Stomach (tissue), 4 donors: ENCODE data around the gene RPL37A.

Experiments used
- CTCF ChIP-seq, 7 experiments: fragments of 450-650 bp in 4 of 7; fragments of 200-600 bp in 3 of 7; sonication (generic) in 3 of 7; IDR thresholded peaks; one replicate each; pipeline ENCODE4 v1.5.1; 2016 to 2019; ENCODE audit warnings: antibody characterized with exemption in 7 of 7, control low read depth in 2 of 7, mild to moderate bottlenecking in 1 of 7
- POLR2A ChIP-seq, 4 donors: fragments of 450-650 bp; IDR thresholded peaks; one replicate each; pipeline ENCODE4 v1.6.1; 2016; ENCODE audit warnings: antibody characterized with exemption in 4 of 4, control low read depth in 2 of 4, mild to moderate bottlenecking in 1 of 4, moderate library complexity in 1 of 4

DNA sequence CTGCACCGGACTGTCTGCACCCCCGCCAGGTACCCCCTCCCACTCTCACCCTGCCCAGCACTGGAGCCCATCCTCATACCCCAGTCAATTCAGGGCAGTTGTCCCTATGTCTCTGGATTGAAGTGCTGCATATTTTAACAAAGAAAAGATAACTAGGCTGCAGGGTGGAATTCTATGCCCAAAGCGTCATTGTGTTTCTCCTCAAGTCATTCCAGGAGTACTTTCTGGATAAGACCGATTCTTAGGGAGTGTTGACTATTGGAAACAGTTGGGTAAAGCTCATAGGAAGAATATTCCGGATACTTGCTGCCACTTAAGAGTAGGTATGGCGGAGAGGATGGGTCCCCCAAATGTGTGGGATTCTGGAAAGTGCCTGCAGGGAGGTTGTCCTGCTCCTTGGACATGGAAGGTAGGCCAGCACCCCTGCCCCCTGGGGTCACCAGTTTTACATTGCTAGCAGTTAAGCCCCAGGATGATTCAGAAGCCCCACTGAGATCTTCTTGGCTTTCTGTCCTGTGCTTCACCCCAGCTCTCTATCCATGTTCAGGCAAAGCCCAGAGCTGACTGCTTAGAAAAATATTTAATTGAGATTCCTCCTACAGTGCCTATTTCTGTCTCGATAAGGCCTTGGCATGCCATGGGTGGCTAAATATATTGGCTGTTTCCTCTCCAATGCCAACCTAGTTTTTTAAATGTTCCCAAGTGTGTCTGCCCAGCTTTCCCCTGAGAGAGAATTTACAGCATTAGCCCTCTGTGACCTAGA lies 48.2 kb downstream of the RPL37A start:
- TF ChIP-seq CTCF (IDR thresholded peaks at IDR 0.05) (no peak), POLR2A (IDR thresholded peaks at IDR 0.05) (no peak)
